ENCODE results near the gene SCRN2.
A peak's percentile ranks its signal among the peaks of the same experiment; 100 is the strongest.

Gene SCRN2

GRCh38 chr17:47846716-47847340 lies 5.8 kb upstream of the SCRN2 start:
- DNase-seq (ENCODE audit: low read depth): no peak

- no peak for DNase-seq (ENCODE audit: low read depth)
Measured at GRCh38 chr17:47845716-47846075, 4.6 kb upstream of the SCRN2 start.

GRCh38 chr17:47844814-47845715 lies 4.0 kb upstream of the SCRN2 start:
- no peak for DNase-seq (ENCODE audit: low read depth)

GRCh38 chr17:47844227-47844626 lies 3.2 kb upstream of the SCRN2 start:
- no peak for DNase-seq (ENCODE audit: low read depth)

GRCh38 chr17:47843391-47843730 lies 2.3 kb upstream of the SCRN2 start:
- no peak for DNase-seq (ENCODE audit: low read depth)

GRCh38 chr17:47841488-47842291 lies 617 bp upstream of the SCRN2 start:
- DNase-seq (ENCODE audit: low read depth): no peak

- DNase-seq (ENCODE audit: low read depth): no peak
Measured at GRCh38 chr17:47840001-47840741, 902 bp downstream of the SCRN2 start.

- no peak for DNase-seq (ENCODE audit: low read depth)
Measured at GRCh38 chr17:47839071-47839470, 2.0 kb downstream of the SCRN2 start.

- no peak for DNase-seq (ENCODE audit: low read depth)
Measured at GRCh38 chr17:47838636-47839035, 2.4 kb downstream of the SCRN2 start.

- DNase-seq (ENCODE audit: low read depth): no peak
Measured at GRCh38 chr17:47837401-47838039, 3.6 kb downstream of the SCRN2 start.

- no peak for DNase-seq (ENCODE audit: low read depth)
Measured at GRCh38 chr17:47836601-47837000, 4.5 kb downstream of the SCRN2 start.

GRCh38 chr17:47834756-47835155 lies 6.3 kb downstream of the SCRN2 start:
- DNase-seq (ENCODE audit: low read depth): no peak

GRCh38 chr17:47831934-47832327 lies 9.1 kb downstream of the SCRN2 start:
- DNase-seq (ENCODE audit: low read depth): no peak

- DNase-seq (ENCODE audit: low read depth): peak; percentile 56
Measured at GRCh38 chr17:47831003-47831933, 9.8 kb downstream of the SCRN2 start, which contains the start of the genes LRRC46 and MRPL10. Gene LRRC46 (plus strand): TSS chr17:47831670. CDS start chr17:47831990, 320 bp downstream. Gene MRPL10 (minus strand): TSS chr17:47831541. CDS start chr17:47831511, 30 bp downstream.

- no peak for DNase-seq (ENCODE audit: low read depth)
Measured at GRCh38 chr17:47830396-47831002, 10.6 kb downstream of the SCRN2 start.

GRCh38 chr17:47829870-47830269 lies 11.2 kb downstream of the SCRN2 start:
- DNase-seq (ENCODE audit: low read depth): no peak

GRCh38 chr17:47823519-47823918 lies 17.6 kb downstream of the SCRN2 start:
- no peak for DNase-seq (ENCODE audit: low read depth)

GRCh38 chr17:47822785-47823184 lies 18.3 kb downstream of the SCRN2 start:
- DNase-seq (ENCODE audit: low read depth): no peak

GRCh38 chr17:47821424-47822391 lies 19.4 kb downstream of the SCRN2 start, which contains the start of gene OSBPL7:
Gene OSBPL7 (minus strand): TSS chr17:47821794. CDS start chr17:47820278, 1,516 bp downstream.
- peak; percentile 44 for DNase-seq (ENCODE audit: low read depth)
